GM23338 (cell line): Measurements from ENCODE around the gene ADAM10.

Experiments
- CREB1 ChIP-seq: fragments of 250-450 bp; sonication (Bioruptor Pico); IDR thresholded peaks from 2 replicates; pipeline ENCODE4 v1.5.0; 2020; ENCODE audit warnings: low read depth, mild to moderate bottlenecking, moderate library complexity
- EZH2 ChIP-seq: fragments of 200-600 bp; sonication (generic); IDR thresholded peaks from one replicate; pipeline ENCODE4 v1.8.0; 2017; ENCODE audit warnings: antibody characterized with exemption, mild to moderate bottlenecking, low read depth; ENCODE audit not compliant: unreplicated experiment
- EZH2phosphoT487 ChIP-seq: fragments of 200-600 bp; sonication (generic); IDR thresholded peaks from one replicate; pipeline ENCODE4 v1.8.1; 2018; ENCODE audit warnings: antibody characterized with exemption; ENCODE audit not compliant: unreplicated experiment
- JUNB ChIP-seq: IDR thresholded peaks from one replicate; pipeline ENCODE4 v1.6.1; 2016; ENCODE audit warnings: antibody characterized with exemption; ENCODE audit not compliant: unreplicated experiment
- POLR2AphosphoS5 ChIP-seq: IDR thresholded peaks from 2 replicates; pipeline ENCODE4 v1.6.1; 2016; ENCODE audit warnings: antibody characterized with exemption, low read depth
- ZNF331 ChIP-seq: fragments of 250-450 bp; sonication (Bioruptor Pico); IDR thresholded peaks from 2 replicates; pipeline ENCODE4 v1.5.0; 2020; ENCODE audit warnings: low read depth, mild to moderate bottlenecking, moderate library complexity
- TF ChIP-seq, protein P1 (sequence below), 2 experiments: fragments of 200-600 bp in 1 of 2; sonication (generic) in 1 of 2; conservative IDR thresholded peaks; 2 replicates each; pipeline versions ENCODE4 v1.5.1 to v1.6.1; 2016 to 2017; ENCODE audit warnings: antibody characterized with exemption in 2 of 2, low read depth in 2 of 2, mild to moderate bottlenecking in 2 of 2, moderate library complexity in 1 of 2
- TF ChIP-seq, protein P2 (sequence below): IDR thresholded peaks from 2 replicates; pipeline ENCODE4 v1.6.1; 2016; ENCODE audit warnings: antibody characterized with exemption

DNA sequence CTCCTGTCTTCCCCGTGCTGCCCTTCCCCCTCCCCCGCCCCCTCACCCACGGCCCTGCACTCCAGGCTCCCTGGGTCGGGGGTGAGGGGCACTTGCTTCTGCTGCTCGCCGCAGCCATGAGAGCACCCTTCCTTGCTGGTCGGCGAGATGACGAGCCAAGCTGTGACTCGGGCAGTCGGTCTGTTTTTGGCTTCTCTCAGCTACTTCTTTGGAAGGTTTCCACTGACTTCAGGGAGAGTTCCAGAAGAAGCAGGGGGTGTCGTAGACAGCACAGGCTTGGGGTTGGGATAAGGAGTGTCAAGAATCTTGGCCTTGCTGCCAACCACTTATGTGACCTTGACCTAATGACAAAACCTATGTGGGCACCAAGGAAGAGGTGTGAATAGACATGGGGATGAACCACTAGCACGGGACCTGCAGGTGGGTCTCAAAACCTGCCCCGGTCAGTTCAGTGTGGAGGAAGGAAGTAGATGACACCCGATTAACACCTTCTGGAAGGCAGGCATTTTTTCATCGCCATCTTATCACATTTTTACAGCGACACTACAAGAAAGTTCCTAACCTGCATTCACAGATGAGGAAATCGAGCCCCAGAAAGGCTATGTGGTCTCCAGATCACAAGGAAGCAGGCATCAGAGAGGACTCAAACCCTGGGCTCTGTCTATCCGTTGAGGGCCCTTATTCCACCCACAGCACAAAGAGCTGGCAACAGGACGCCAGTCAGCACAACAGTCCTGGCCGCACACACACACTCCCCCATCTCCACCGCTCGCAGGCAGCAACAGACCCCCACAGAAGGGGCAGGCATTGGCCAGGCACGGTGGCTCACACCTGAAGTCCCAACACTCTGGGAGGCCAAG lies 196.8 kb downstream of the ADAM10 start:
- TF ChIP-seq, protein P1, sequence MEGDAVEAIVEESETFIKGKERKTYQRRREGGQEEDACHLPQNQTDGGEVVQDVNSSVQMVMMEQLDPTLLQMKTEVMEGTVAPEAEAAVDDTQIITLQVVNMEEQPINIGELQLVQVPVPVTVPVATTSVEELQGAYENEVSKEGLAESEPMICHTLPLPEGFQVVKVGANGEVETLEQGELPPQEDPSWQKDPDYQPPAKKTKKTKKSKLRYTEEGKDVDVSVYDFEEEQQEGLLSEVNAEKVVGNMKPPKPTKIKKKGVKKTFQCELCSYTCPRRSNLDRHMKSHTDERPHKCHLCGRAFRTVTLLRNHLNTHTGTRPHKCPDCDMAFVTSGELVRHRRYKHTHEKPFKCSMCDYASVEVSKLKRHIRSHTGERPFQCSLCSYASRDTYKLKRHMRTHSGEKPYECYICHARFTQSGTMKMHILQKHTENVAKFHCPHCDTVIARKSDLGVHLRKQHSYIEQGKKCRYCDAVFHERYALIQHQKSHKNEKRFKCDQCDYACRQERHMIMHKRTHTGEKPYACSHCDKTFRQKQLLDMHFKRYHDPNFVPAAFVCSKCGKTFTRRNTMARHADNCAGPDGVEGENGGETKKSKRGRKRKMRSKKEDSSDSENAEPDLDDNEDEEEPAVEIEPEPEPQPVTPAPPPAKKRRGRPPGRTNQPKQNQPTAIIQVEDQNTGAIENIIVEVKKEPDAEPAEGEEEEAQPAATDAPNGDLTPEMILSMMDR (conservative IDR thresholded peaks at IDR 0.05; ENCODE audit: low read depth in 2 of 2): no peak
- TF ChIP-seq, protein P2, sequence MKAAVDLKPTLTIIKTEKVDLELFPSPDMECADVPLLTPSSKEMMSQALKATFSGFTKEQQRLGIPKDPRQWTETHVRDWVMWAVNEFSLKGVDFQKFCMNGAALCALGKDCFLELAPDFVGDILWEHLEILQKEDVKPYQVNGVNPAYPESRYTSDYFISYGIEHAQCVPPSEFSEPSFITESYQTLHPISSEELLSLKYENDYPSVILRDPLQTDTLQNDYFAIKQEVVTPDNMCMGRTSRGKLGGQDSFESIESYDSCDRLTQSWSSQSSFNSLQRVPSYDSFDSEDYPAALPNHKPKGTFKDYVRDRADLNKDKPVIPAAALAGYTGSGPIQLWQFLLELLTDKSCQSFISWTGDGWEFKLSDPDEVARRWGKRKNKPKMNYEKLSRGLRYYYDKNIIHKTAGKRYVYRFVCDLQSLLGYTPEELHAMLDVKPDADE: no peak
- no peak for TF ChIP-seq ZNF331 (CRISPR knock-in tag)
- TF ChIP-seq EZH2: no peak
- TF ChIP-seq CREB1 (CRISPR knock-in tag): no peak
- TF ChIP-seq JUNB: no peak
- TF ChIP-seq EZH2phosphoT487: no peak
- TF ChIP-seq POLR2AphosphoS5: no peak
